Measurements from ENCODE around the gene MAP3K21.

GRCh38 chr1:233347338-233347737 is 19.8 kb downstream of the MAP3K21 start:
- no peak for TF ChIP-seq CREB5 (CRISPR knock-in tag; IDR thresholded peaks at IDR 0.05; ENCODE audit: low read depth)
- TF ChIP-seq ARNTL (CRISPR knock-in tag; IDR thresholded peaks at IDR 0.05; ENCODE audit: borderline replicate concordance, low read depth) = no peak
- no peak for TF ChIP-seq BACH2 (CRISPR knock-in tag; IDR thresholded peaks at IDR 0.05; ENCODE audit: borderline replicate concordance)
- no peak for TF ChIP-seq ZC3H10 (CRISPR knock-in tag; IDR thresholded peaks at IDR 0.05)

Measured in SK-N-SH treated with all-trans-retinoic acid at 6 μM for 48 hours (cell line).